Adrenal gland (tissue), 12 donors: ENCODE measurements around the gene MYO10. TPM values are rescaled to one million over a fixed set of nuclear protein-coding genes. Genes with fewer than 3 reads are reported as not detected.

ENCODE experiments used
- DNase-seq, 7 donors: peaks; one replicate each; pipeline ENCODE4 v3.0.0-alpha.2; 2019 to 2020
- H3K27ac ChIP-seq, 5 donors: fragments of 200-600 bp; sonication (generic) in 4 of 5; 1 replicate in 3 of 5; 2 replicates in 2 of 5; pipeline versions ENCODE4 v1.5.1 to v1.8.0; 2016 to 2020; ENCODE audit warnings: mild to moderate bottlenecking in 1 of 5
- H3K27me3 ChIP-seq: fragments of 200-600 bp; 2 replicates; pipeline ENCODE4 v1.8.0; 2021
- H3K36me3 ChIP-seq, 2 donors: fragments of 200-600 bp; replicated peaks in 1 of 2; 1 replicate in 1 of 2; 2 replicates in 1 of 2; pipeline versions ENCODE4 v1.5.1 to v1.8.0; 2018 to 2022
- H3K4me1 ChIP-seq, 2 donors: fragments of 200-600 bp; replicated peaks in 1 of 2; 1 replicate in 1 of 2; 2 replicates in 1 of 2; pipeline versions ENCODE4 v1.5.1 to v1.8.0; 2018 to 2021
- H3K4me3 ChIP-seq, 4 donors: fragments of 200-600 bp; sonication (generic) in 3 of 4; one replicate each; pipeline ENCODE4 v1.5.1; 2016 to 2018
- H3K9me3 ChIP-seq, 3 donors: fragments of 200-600 bp; sonication (generic) in 1 of 3; replicated peaks in 1 of 3; 1 replicate in 2 of 3; 2 replicates in 1 of 3; pipeline versions ENCODE4 v1.5.1 to v1.8.0; 2016 to 2021
- CTCF ChIP-seq, 6 experiments: fragments of 450-650 bp in 4 of 6; fragments of 200-600 bp in 2 of 6; sonication (generic) in 1 of 6; IDR thresholded peaks; 1 replicate in 5 of 6; 2 replicates in 1 of 6; pipeline versions ENCODE4 v1.5.1 to v1.8.0; 2016 to 2021; ENCODE audit warnings: antibody characterized with exemption in 6 of 6, mild to moderate bottlenecking in 2 of 6, moderate library complexity in 1 of 6
- POLR2A ChIP-seq, 2 donors: fragments of 450-650 bp; IDR thresholded peaks; one replicate each; pipeline ENCODE4 v1.6.1; 2017; ENCODE audit warnings: antibody characterized with exemption in 2 of 2, mild to moderate bottlenecking in 2 of 2, moderate library complexity in 1 of 2
- WGBS, 4 donors: extraction: QIAGEN DNeasy Blood & Tissue Kit in 2 of 4; methylation state at CpG; one replicate each; pipeline versions ENCODE4 v1.1.5 to v1.1.7; 2013 to 2017; 5-methylcytosine and 5-hydroxymethylcytosine counted together
- intact Hi-C, 2 donors: fragments of 100-400 bp; cut with DNase I; formaldehyde crosslinking; loops; one replicate each; pipeline versions ENCODE4 v1.14.1 to v1.15.0; 2022 to 2023
- polyA plus RNA-seq, 3 donors: library from polyadenylated mRNA; stranded (reverse); fragments of 200-250 nt in 2 of 3; fragments of 350-450 nt in 1 of 3; fragmentation: Illumina TruSeq in 1 of 3; extraction: RNeasy Lipid Tissue Mini Kit (QIAGEN cat#74804) in 1 of 3; gene quantifications; one replicate each; pipeline ENCODE4 v1.2.3, GENCODE V29; 2013 to 2014
- total RNA-seq, 9 donors: library from RNA; depleted of rRNA in 4 of 9; stranded (reverse); fragments of >200 nt in 4 of 9; fragments of 120-200 nt in 1 of 9; fragmentation: NEBNext Ultra II Directional in 1 of 9; extraction: Animal tissue kit (Norgen Biotek cat#: 25700) in 1 of 9; gene quantifications; one replicate each; pipeline versions ENCODE4 v1.1.0 to v1.2.4, GENCODE V29; 2013 to 2023
- donor health status: healthy with polysubstance abuse.
- donor health status: Bipolar disorder and iron deficiency.
- donor health status: DM: yes; HTN: yes; CAD: no.
- donor health status: DM: no; HTN: no; CAD: no.
- donor health status: DM: no; HTN: no; CAD: no.
- donor health status: DM: yes; HTN: yes; CAD: no.

MYO10 gene
- total and polyA plus RNA-seq, 12 donors, result 2.2 to 38.9 (median 10.5) TPM

DNA sequence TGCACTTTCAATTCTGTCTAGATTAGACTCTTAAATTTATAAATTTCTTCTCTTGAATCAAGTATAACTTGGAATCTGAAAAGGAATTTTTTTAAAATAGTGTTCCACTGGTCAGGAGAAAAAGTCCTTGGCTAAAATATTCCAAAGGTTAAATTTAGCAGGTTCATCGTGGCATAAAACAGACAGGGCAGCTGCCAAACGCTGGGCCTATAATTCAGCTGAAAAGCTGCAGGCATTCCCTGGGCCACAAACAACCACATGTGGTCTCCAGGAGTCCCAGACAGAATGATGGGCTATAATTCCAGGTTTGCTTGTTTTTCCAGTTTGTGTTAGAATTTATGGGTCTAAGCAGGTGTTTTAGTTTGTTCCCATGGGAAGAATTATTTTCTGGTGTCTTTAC is 248.2 kb downstream of the MYO10 start:
- Histone ChIP-seq H3K36me3 (no peaks in the 10 kb centered on the region), H3K9me3 (no peaks in the 10 kb centered on the region), H3K27ac (no peak overlapping the region), H3K4me1 (no peaks in the 10 kb centered on the region), H3K4me3 (no peak overlapping the region), H3K27me3 (no peaks in the 10 kb centered on the region)
- no peak for DNase-seq
- intact Hi-C loops, result no loop called here
- 14 to 47% (median 29%) methylated on average over 2 of the region's 2 CpGs for WGBS, 4 donors
- TF ChIP-seq CTCF (IDR thresholded peaks at IDR 0.05) (no peak), POLR2A (IDR thresholded peaks at IDR 0.05) (no peak)

DNA sequence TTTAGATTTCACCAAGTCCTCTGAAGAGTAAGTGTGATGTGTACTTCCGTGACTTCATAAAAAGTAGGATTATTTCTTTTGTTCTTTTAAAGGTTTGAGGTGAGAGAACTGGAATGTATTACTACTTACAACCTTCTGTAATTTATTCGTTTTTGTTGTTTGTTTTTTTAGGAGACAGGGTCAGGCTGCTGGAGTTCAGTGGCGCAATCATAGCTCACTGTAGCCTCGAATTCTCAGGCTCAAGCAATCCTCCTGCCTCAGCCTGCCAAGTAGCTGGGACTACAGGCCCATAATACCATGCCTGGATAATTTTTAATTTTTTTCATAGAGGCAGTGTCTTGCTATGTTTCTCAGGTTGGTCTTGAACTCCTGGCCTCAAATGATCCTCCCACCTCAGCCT is 251.0 kb downstream of the MYO10 start:
- TF ChIP-seq CTCF (IDR thresholded peaks at IDR 0.05) (no peak), POLR2A (IDR thresholded peaks at IDR 0.05) (no peak)
- intact Hi-C loops, result no loop called here
- WGBS, 4 donors, result 59 to 81% (median 75%) methylated on average over 4 of the region's 4 CpGs
- Histone ChIP-seq H3K27ac (no peak overlapping the region), H3K4me3 (no peak overlapping the region), H3K9me3 (no peaks in the 10 kb centered on the region), H3K27me3 (no peaks in the 10 kb centered on the region), H3K4me1 (no peaks in the 10 kb centered on the region), H3K36me3 (peaks cover 0 to 10% of the 10 kb centered on the region in 2 donors)
- DNase-seq, result no peak

- Histone ChIP-seq H3K9me3 (no peaks in the 10 kb centered on the region), H3K27me3 (no peaks in the 10 kb centered on the region), H3K36me3 (peaks cover 0 to 15% of the 10 kb centered on the region in 2 donors), H3K27ac (no peak overlapping the region), H3K4me1 (no peaks in the 10 kb centered on the region), H3K4me3 (no peak overlapping the region)
- WGBS, 4 donors, result 76 to 85% (median 82%) methylated on average over 12 to 13 of the region's 13 CpGs
- intact Hi-C loops, result no loop called here
- TF ChIP-seq POLR2A (IDR thresholded peaks at IDR 0.05), result no peak
- TF ChIP-seq CTCF (IDR thresholded peaks at IDR 0.05), result no peak
- DNase-seq, result no peak
Observed at GRCh38 chr5:16681876-16682275, 254.2 kb downstream of the MYO10 start.

GRCh38 chr5:16679863-16680262 is 256.2 kb downstream of the MYO10 start:
- peaks cover 0 to 15% of the 10 kb centered on the region in 2 donors for H3K36me3 ChIP-seq
- 87 to 89% (median 88%) methylated on average over 12 to 14 of the region's 14 CpGs for WGBS, 4 donors

More at GRCh38 chr5:16679863-16680262, 256.2 kb downstream of the MYO10 start:
- Histone ChIP-seq H3K4me1 (no peaks in the 10 kb centered on the region), H3K27ac (no peak overlapping the region), H3K9me3 (no peaks in the 10 kb centered on the region), H3K4me3 (no peak overlapping the region), H3K27me3 (no peaks in the 10 kb centered on the region)
- TF ChIP-seq POLR2A (IDR thresholded peaks at IDR 0.05) (no peak), CTCF (IDR thresholded peaks at IDR 0.05) (no peak)
- no peak for DNase-seq
- intact Hi-C loops, result no loop called here
